HG03354 (cell line): ENCODE data around the gene SLC25A43.
"Not testable (repeated sequence)": the region's sequence is repeated elsewhere in the genome, so short reads cannot be mapped to it uniquely, and the experiment has no call there.

Experiments
- ATAC-seq: cut with Tn5 transposase; IDR thresholded peaks from one replicate; pipeline ENCODE4 v1.9.1; 2021; ENCODE audit warnings: mild to moderate bottlenecking; ENCODE audit not compliant: unreplicated experiment, poor library complexity, severe bottlenecking

SLC25A43 gene

GRCh38 chrX:119398974-119399771, at the start of gene SLC25A43:
TSS of gene SLC25A43 (plus strand) at chrX:119399336. CDS start at chrX:119399404, 68 bp downstream.
- peak; percentile 88 for ATAC-seq

- no peak for ATAC-seq
Observed at GRCh38 chrX:119359618-119360382, 39.3 kb upstream of the SLC25A43 start.

- ATAC-seq: not testable (repeated sequence)
Observed at GRCh38 chrX:119361451-119361850, 37.7 kb upstream of the SLC25A43 start.

GRCh38 chrX:119362074-119362473, 37.1 kb upstream of the SLC25A43 start:
- not testable (repeated sequence) for ATAC-seq

GRCh38 chrX:119363391-119363790, 35.7 kb upstream of the SLC25A43 start:
- ATAC-seq: no peak

- ATAC-seq: not testable (repeated sequence)
Observed at GRCh38 chrX:119371861-119372260, 27.3 kb upstream of the SLC25A43 start.

GRCh38 chrX:119374736-119375135, 24.4 kb upstream of the SLC25A43 start:
- no peak for ATAC-seq

- no peak for ATAC-seq
Observed at GRCh38 chrX:119375561-119375960, 23.6 kb upstream of the SLC25A43 start.

GRCh38 chrX:119376312-119376711, 22.8 kb upstream of the SLC25A43 start:
- ATAC-seq: no peak

- ATAC-seq: no peak
Observed at GRCh38 chrX:119381349-119381944, 17.7 kb upstream of the SLC25A43 start.

- ATAC-seq: no peak
Observed at GRCh38 chrX:119382606-119383005, 16.5 kb upstream of the SLC25A43 start.

- not testable (repeated sequence) for ATAC-seq
Observed at GRCh38 chrX:119386685-119387084, 12.5 kb upstream of the SLC25A43 start.

GRCh38 chrX:119387426-119387825, 11.7 kb upstream of the SLC25A43 start:
- not testable (repeated sequence) for ATAC-seq

GRCh38 chrX:119389214-119389613, 9.9 kb upstream of the SLC25A43 start:
- no peak for ATAC-seq

- no peak for ATAC-seq
Observed at GRCh38 chrX:119389871-119390501, 9.2 kb upstream of the SLC25A43 start.

GRCh38 chrX:119391279-119391678, 7.9 kb upstream of the SLC25A43 start:
- no peak for ATAC-seq

- ATAC-seq: no peak
Observed at GRCh38 chrX:119393144-119393543, 6.0 kb upstream of the SLC25A43 start.

GRCh38 chrX:119398587-119398973, 556 bp upstream of the SLC25A43 start:
- peak; percentile 18 for ATAC-seq

- ATAC-seq: no peak
Observed at GRCh38 chrX:119399772-119400101, 601 bp downstream of the SLC25A43 start.

GRCh38 chrX:119401569-119401968, 2.4 kb downstream of the SLC25A43 start:
- no peak for ATAC-seq
